Posterior cingulate gyrus (tissue), 11 donors: Measurements from ENCODE around the gene RHBDD1.
A peak's percentile ranks its signal among the peaks of the same experiment; 100 is the strongest.

Experiments used
- DNase-seq, 10 donors: peaks; one replicate each; pipeline versions ENCODE4 v3.0.0 to v3.0.0-alpha.2; 2020 to 2021; ENCODE audit warnings: mixed read lengths in 3 of 10
- intact Hi-C: fragments of 100-400 bp; cut with DNase I; formaldehyde crosslinking; loops from one replicate; pipeline ENCODE4 v1.15.1; 2023

Gene RHBDD1

DNA sequence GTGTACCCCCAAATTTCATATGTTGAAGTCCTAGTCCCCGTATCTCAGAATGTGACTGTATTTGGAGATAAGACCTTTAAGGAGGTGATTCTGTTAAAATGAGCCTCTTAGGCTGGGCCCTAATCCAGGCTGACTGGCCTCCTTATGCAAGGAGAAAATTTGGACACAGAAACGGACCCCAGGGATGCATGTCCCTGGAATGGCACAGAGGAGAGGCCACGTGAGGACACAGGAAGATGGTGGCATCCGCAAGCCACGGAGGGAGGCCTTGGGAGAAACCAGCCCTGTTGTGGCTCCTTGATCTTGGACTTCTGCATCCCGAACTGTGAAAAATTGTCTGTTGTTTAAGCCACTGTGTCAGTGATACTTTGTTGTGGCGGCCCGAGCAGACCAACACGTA lies 177.5 kb downstream of the RHBDD1 start:
- DNase-seq: no peak
- intact Hi-C loops: no loop called here

DNA sequence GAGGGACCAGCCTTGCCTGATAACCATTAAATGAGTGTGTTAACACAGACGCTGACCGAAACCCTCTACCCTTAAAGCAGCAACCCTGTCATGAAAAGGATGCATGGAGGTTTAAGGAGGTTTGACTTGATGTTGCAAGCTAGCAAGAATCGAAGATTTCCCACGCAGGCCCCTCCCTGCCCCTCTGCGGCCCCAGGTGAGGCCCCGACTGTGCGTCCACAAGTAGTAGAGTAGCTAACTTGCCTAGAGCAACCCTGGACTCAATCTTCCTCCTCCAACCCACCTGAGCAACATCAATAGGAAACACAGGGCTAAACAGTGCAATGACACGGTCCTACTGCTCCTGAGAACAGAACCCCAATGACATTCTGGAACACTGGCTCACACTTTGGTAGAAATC lies 178.0 kb downstream of the RHBDD1 start:
- intact Hi-C loops: no loop called here
- no peak for DNase-seq

DNA sequence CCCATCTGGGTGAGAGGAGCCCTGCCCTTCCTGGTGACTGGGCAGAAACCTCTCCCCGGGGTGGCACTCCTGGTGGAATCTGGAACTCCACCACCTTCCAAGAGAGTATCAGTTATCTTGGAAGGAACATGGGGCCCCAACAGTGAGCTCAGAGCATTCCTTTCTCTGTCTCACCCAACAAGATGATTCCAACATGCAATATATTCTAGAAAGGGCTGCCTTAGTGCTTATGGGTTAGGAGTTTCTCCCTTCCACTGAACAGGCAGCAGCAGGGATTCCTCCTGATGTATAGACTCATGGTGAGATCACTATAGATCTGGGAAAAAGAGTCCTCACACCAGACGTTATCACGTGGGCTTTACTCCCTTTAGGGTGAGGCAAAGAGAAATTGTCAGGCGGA lies 181.0 kb downstream of the RHBDD1 start:
- intact Hi-C loops: no loop called here
- no peak for DNase-seq

DNA sequence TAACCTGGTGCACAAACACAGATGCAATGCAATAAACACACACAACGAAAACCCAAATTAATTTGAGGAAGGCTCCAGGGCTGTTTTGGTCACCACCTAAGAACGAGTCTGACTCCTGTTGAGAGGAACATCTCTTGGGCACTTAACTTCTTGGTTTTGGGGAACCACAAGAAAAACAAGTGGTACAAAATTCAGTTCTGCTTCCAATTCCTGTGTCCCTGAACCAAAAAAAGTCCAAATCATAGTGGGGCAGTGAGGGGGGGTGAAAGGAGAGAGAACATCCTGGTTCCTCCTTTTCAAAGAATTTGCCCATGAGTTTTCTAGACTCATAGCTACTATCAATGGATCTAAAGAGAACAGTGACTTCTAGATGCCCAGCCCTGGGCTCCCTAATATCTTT lies 184.6 kb downstream of the RHBDD1 start:
- DNase-seq: no peak
- intact Hi-C loops: no loop called here

DNA sequence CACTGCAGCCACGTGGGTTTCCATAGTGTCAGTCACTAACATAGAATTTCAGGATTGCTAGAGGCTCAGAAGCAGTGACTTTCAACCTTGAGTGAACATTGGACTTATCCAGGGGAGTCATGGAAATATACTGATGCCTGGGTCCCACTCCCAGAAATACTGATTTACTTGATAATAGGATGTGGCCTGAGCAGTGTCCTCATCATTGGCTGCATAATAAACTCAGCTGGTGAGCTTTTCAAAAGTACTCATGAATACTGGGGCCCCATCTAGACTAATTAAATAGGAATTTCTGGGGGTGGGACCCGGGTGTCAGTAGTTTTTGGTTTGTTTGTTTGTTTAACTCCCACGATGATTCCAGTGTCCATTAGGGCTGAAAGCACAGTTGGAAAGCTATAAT lies 186.8 kb downstream of the RHBDD1 start:
- intact Hi-C loops: no loop called here
- no peak for DNase-seq

DNA sequence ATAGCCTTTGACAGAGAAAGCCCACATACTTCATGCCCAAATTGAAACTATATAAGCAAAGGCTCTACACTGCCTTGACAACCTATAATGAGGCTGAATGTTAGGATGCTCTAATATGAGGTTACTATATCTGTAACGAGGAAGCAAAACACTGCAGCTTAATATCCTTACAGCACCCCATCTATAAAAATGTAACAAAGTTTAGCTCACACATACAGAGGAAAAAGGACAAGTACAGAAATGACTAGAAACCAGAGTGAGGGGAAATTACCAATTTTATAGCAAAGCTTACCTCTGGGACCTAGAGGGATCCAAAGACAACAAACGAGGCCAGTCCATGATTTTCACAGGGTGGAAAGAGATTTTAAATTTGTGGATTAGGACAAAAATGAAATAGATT lies 189.7 kb downstream of the RHBDD1 start:
- no peak for DNase-seq
- intact Hi-C loops: no loop called here

DNA sequence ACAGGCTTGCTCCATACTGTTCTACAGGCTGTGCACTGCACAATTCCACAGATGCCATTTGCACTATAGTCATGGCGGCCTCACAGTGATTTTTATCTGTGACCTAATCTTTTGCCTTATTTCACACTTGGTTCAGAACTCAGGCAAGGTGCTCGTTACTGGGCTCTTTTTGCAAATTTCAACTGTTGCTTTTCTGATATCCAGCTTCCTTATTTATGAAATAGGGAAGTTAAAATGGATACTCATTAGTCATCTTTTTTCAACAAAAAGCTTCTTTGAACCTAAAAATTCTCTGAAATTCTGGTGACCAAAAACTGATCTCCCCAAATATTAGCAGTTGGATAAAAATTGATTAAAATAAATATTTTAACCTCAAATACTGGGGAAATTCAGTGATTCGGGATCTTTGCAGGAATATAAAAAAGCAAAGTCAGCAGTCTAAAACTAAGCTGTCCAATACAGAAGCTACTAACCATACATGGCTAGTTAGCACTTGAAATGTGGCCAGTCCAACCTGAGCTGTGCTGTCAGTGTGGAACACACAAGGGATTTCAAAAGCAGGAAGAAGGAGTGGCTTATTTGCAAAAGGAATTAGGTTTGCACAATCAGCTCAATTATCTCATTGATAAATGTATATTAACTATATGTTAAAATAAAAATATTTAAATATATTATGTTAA lies 193.7 kb downstream of the RHBDD1 start:
- DNase-seq: no peak
- intact Hi-C loops: no loop called here

DNA sequence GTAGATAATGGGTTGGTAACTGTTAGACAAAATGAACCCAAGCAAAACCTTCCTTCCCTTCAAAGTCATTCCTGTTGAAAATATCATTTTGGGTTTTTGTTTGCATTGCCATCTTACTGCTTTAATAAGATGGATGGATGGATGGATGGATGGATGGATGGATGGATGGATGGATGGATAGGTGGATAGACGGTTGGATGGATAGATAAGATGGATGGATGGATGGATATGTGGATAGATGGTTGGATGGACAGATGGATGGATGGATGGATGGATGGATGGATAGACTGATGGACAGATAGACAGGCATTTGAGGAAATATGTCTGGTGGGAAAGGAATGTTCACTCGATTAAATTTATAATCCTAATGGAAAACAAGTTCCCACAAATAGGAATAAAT lies 194.9 kb downstream of the RHBDD1 start:
- intact Hi-C loops: no loop called here
- DNase-seq: no peak

DNA sequence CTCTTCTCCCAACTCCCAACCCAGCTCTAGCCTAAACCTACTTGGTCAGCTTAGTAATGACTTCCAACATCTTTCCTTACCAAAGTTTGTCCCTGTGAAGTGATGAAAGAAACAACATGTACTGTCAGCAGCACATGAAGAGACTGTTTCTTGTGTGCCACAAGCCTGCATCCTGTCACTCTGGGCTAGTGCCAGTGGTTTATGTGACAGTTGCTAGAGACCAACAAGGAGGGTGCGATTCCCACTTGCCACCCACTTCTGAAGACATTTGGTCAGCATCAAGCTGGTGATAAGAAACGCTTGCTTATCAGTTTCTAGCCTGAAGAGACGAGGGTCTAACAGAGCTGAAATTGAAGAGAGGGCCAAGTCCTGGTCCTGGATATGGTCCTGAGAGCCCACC lies 195.5 kb downstream of the RHBDD1 start:
- intact Hi-C loops: no loop called here
- DNase-seq: peak in 5 of 10 donors; percentile 16 to 68 (median 33)

DNA sequence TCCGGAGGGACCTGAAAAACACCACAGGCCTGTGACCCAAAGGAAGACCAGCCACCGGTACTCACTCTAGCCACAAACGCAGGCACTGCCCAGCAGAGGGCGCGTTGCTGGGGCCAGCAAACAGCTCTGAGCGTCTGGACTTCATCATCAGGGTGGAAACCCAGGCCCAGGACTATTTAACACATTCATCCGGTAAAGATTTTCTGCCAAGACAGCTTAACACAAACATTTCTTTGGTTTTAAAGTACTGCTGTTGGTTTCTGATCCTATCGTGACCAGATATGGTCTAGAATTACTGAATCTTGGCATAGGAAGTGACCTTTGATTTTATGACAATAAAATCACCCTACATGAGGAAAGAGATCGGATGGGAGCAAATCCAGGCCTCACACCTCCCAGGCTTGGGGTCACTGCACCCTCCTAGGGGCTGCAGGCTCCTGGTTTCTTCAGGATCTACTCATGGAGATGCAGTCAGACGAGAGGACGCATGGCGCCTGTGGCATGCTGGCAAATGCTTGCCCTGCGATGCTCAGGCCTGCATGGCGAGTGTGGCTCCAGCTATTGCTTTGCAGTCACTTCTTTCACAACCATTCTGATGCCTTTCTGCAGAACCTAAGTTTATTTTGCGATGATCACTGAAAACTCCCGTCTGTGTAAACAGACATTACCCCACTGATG lies 197.8 kb downstream of the RHBDD1 start:
- no peak for DNase-seq
- intact Hi-C loops: loop anchor here (2.0 kb wide), 1 partner anchor 23 kb away; no protein-coding TSS in a partner anchor

DNA sequence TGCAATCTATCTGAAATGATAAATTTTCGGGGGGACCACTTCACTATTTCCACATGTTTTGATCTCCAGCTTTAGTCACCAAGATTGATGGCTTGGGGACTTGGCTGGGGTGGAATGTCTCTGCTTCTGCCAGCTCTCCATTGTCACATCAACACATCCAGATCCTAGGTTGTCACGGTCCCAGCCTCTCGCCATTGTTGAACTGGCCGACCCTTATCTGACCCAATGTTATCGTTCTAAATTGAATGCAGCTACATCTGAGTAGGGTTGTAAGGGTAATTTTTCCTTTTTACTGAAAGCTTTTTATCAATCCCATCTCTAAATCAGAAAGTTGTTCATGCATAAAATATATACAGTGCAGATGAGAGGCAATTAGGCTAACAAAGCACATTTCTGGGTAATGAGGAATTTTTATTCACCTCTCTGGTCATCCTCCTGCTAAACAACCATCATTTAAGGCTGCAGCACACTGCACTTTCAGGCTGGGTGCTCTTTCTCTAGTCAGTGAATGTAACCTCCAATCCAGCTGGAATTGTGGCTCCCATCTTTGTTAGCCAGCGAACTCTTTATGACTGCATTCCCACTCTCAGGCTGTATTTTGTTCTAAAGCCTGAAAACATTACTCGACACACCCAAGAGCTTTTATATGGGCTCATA lies 200.0 kb downstream of the RHBDD1 start:
- intact Hi-C loops: no loop called here
- no peak for DNase-seq

DNA sequence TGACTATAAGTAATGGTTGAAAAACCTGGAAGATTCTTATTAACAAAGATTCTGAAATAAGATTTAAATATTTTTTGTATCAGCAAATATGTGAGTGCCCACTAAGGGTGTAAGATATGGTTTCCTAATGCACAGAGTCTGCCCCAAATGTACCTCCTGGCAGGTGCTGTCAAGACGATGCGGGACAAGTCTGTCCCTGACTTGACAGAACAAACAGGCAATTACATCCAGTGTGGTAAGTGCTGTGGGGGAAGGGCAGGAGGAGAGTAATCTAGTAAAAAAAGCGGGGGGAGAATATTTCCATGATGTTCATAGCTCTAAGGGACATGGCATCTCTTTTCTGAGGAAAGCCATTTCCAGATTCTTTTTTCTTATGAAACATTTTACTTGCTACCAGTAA lies 200.7 kb downstream of the RHBDD1 start:
- intact Hi-C loops: no loop called here
- no peak for DNase-seq

DNA sequence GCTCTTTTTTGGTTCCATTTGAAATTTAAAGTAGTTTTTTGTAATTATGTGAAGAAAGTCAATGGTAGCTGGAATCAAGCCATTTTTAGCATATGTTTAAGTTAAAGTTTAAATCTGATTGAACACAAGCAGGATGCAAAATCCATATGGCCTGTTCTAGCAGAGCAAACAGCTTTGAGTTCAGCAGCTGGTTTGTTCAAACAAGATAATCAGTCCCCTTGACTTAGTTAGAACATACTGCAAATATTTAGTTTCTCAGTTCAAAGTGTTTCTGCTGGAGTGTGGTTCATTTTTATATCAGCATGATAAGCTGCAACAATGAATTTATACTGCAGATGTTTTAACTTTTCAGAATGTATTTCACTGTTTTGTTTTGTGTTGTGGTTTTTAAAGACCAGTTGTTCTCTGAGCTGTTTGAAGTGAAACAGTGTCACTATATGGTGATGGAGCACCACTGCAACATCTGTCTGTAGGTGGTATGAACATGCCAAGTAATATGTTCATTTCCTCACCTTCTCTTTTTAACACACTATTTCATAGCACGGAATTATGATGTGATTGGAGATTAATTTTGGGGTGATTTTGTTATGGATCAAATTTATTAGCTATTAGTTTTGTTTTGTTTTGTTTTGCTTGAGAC lies 202.8 kb downstream of the RHBDD1 start:
- intact Hi-C loops: no loop called here
- no peak for DNase-seq

DNA sequence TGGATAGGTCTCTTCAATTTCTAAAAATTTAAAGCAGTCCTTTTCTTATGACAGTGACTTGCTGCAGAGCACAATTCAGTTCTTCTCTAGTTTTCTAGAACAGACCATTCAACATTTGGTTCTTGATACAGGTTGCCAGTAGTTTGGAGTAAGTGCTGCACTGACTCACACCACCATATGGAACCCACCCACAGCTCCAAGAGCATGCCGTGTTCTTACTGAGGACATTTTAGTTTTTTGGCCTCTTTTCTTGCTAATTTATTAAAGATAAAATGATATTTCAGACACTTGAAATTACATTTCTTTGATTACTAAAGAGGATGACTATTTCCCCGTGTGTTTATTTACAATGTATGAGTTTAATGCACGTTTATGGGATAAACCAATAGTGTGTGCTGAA lies 208.1 kb downstream of the RHBDD1 start:
- peak in 2 of 10 donors; percentile 12 to 23 for DNase-seq
- intact Hi-C loops: no loop called here
